ENCODE measurements around the gene TMEM161A. TPM values are rescaled to one million over a fixed set of nuclear protein-coding genes. Genes with fewer than 3 reads are reported as not detected.

TMEM161A gene
- total RNA-seq, 1 donor from 2014 or later: 16.2 TPM

DNA sequence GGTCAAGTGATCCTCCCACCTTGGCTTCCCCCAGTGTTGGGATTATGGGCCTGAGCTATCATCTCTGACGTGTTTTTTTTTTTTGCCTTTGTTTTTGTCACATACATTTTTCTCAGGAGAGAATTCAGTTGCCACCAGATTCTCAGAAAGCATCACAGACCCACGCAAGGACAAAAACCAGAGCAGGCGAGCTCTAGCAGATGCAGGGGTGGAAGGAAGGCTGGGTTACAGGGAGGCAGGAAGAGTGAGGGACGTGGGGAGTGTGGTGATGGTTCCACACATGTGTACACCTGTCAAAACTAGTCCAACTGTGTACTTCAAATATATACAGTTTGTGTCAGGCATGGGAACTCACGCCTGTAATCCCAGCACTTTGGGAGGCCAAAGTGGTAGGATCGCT, 4.3 kb downstream of the TMEM161A start:
- Mint-ChIP-seq H3K36me3 (ENCODE audit: unreplicated experiment) (peaks cover 4% of the 10 kb centered on the region), H3K27me3 (ENCODE audit: unreplicated experiment) (peaks cover 13% of the 10 kb centered on the region), H3K4me3 (ENCODE audit: unreplicated experiment) (no peak overlapping the region), H3K9me3 (ENCODE audit: unreplicated experiment) (peaks cover 6% of the 10 kb centered on the region), H3K4me1 (ENCODE audit: low read depth, unreplicated experiment) (no peaks in the 10 kb centered on the region), H3K27ac (ENCODE audit: unreplicated experiment) (no peak overlapping the region)
- DNase-seq: no peak
- TF ChIP-seq, protein P1, sequence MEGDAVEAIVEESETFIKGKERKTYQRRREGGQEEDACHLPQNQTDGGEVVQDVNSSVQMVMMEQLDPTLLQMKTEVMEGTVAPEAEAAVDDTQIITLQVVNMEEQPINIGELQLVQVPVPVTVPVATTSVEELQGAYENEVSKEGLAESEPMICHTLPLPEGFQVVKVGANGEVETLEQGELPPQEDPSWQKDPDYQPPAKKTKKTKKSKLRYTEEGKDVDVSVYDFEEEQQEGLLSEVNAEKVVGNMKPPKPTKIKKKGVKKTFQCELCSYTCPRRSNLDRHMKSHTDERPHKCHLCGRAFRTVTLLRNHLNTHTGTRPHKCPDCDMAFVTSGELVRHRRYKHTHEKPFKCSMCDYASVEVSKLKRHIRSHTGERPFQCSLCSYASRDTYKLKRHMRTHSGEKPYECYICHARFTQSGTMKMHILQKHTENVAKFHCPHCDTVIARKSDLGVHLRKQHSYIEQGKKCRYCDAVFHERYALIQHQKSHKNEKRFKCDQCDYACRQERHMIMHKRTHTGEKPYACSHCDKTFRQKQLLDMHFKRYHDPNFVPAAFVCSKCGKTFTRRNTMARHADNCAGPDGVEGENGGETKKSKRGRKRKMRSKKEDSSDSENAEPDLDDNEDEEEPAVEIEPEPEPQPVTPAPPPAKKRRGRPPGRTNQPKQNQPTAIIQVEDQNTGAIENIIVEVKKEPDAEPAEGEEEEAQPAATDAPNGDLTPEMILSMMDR (IDR thresholded peaks at IDR 0.05; ENCODE audit: partially characterized antibody, unreplicated experiment): no peak

DNA sequence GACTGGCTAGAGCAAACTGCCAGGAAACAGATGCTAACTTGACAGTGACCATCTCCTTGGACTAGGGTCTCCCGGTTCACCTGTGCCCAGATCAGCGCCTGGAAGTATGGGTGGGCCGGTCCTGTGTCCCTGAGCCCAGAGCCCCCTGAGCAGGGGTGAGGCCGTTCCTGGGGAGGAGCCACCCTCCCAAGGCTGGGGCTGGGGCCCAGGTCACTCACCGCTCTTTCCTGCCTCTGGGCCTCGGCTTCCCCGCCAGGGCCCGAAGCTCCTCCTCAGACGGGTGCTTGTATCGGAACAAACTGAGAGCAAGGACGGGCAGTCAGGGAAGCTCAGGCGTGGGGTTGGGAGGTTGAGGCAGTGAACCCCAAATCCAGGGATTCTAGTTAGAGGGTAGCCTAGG, 5.4 kb downstream of the TMEM161A start:
- DNase-seq: no peak
- TF ChIP-seq, protein P1 (IDR thresholded peaks at IDR 0.05; ENCODE audit: partially characterized antibody, unreplicated experiment): no peak
- no peak overlapping the region for H3K27ac Mint-ChIP-seq (ENCODE audit: unreplicated experiment)
- peaks cover 3% of the 10 kb centered on the region for H3K9me3 Mint-ChIP-seq (ENCODE audit: unreplicated experiment)
- peaks cover 4% of the 10 kb centered on the region for H3K36me3 Mint-ChIP-seq (ENCODE audit: unreplicated experiment)
- H3K4me1 Mint-ChIP-seq (ENCODE audit: low read depth, unreplicated experiment): no peaks in the 10 kb centered on the region
- no peak overlapping the region for H3K4me3 Mint-ChIP-seq (ENCODE audit: unreplicated experiment)
- peaks cover 6% of the 10 kb centered on the region for H3K27me3 Mint-ChIP-seq (ENCODE audit: unreplicated experiment)

DNA sequence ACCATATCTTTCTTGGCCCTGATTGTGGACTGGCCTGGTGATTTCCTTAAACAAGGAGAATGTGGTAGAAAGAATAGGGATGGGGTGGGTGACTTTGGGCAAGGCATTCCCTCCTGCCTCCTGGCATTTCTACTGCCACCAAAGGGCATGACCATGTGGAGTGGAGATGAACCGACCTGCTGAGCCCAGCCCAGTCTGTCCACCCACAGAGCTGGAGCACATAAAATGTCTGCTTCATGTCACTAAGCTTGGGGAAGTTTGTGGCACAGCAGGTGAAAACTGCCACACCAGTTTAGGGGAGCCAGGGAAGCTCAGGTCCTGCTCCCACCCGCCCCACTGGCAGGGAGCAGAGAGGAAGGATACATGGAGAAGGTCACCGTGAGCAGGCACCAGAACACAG, 6.3 kb downstream of the TMEM161A start:
- Mint-ChIP-seq H3K27me3 (ENCODE audit: unreplicated experiment) (peaks cover 6% of the 10 kb centered on the region), H3K4me1 (ENCODE audit: low read depth, unreplicated experiment) (no peaks in the 10 kb centered on the region), H3K9me3 (ENCODE audit: unreplicated experiment) (peaks cover 3% of the 10 kb centered on the region), H3K36me3 (ENCODE audit: unreplicated experiment) (peaks cover 4% of the 10 kb centered on the region), H3K4me3 (ENCODE audit: unreplicated experiment) (no peak overlapping the region), H3K27ac (ENCODE audit: unreplicated experiment) (no peak overlapping the region)
- no peak for DNase-seq
- TF ChIP-seq, protein P1 (IDR thresholded peaks at IDR 0.05; ENCODE audit: partially characterized antibody, unreplicated experiment): no peak

DNA sequence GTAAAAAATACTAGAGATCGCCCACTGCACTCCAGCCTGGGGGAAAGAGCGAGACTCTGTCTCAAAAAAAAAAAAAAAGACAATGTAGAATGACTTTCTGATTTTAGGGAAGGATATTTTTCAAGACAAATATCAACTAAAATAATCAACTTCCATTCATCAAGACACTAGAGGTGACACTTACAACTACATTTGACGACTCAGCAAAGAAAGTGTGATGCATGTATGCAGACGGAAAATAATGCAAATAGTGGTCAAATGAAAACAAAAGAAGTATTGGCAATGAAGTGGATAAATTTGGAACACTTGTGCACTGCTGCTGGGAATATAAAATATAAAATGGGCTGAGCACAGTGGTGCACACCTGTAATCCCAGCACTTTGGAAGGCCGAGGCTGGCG, 12.2 kb downstream of the TMEM161A start:
- peaks cover 6% of the 10 kb centered on the region for H3K9me3 Mint-ChIP-seq (ENCODE audit: unreplicated experiment)
- H3K36me3 Mint-ChIP-seq (ENCODE audit: unreplicated experiment): peaks cover 13% of the 10 kb centered on the region
- TF ChIP-seq, protein P1 (IDR thresholded peaks at IDR 0.05; ENCODE audit: partially characterized antibody, unreplicated experiment): no peak

DNA sequence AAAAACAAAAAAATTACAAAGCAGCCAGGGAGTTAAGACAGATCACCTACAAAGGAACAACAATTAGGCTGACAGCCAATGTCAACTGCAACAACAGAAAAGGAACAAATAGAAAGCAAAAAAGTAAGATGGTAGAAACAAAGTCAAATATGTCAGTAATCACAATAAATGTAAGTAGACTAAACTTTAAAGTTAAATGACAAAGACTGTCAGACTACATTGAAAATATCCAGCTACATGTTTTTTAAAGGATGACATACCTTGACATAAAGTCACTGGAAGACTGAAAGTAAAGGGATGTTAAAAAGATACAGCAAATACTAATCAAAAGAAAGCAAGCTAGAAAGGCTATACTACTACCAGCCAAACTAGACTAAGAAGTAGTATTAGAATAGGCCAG, 14.9 kb downstream of the TMEM161A start:
- Mint-ChIP-seq H3K9me3 (ENCODE audit: unreplicated experiment) (peaks cover 6% of the 10 kb centered on the region), H3K4me1 (ENCODE audit: low read depth, unreplicated experiment) (no peaks in the 10 kb centered on the region), H3K36me3 (ENCODE audit: unreplicated experiment) (peaks cover 13% of the 10 kb centered on the region), H3K27ac (ENCODE audit: unreplicated experiment) (no peak overlapping the region), H3K4me3 (ENCODE audit: unreplicated experiment) (no peak overlapping the region), H3K27me3 (ENCODE audit: unreplicated experiment) (no peaks in the 10 kb centered on the region)
- TF ChIP-seq, protein P1 (IDR thresholded peaks at IDR 0.05; ENCODE audit: partially characterized antibody, unreplicated experiment): no peak
- DNase-seq: no peak

More for the DNA sequence above, 12.2 kb downstream of the TMEM161A start:
- Mint-ChIP-seq H3K4me3 (ENCODE audit: unreplicated experiment) (no peak overlapping the region), H3K4me1 (ENCODE audit: low read depth, unreplicated experiment) (no peaks in the 10 kb centered on the region), H3K27ac (ENCODE audit: unreplicated experiment) (no peak overlapping the region), H3K27me3 (ENCODE audit: unreplicated experiment) (peaks cover 2% of the 10 kb centered on the region)
- no peak for DNase-seq
